ENCODE measurements around the gene MED12L.

MED12L gene

GRCh38 chr3:151178208-151178845 is 92.9 kb downstream of the MED12L start:
- no peak overlapping the region for H3K4me3 ChIP-seq (ENCODE audit: low read depth, low read length)
- TF ChIP-seq, protein P1, sequence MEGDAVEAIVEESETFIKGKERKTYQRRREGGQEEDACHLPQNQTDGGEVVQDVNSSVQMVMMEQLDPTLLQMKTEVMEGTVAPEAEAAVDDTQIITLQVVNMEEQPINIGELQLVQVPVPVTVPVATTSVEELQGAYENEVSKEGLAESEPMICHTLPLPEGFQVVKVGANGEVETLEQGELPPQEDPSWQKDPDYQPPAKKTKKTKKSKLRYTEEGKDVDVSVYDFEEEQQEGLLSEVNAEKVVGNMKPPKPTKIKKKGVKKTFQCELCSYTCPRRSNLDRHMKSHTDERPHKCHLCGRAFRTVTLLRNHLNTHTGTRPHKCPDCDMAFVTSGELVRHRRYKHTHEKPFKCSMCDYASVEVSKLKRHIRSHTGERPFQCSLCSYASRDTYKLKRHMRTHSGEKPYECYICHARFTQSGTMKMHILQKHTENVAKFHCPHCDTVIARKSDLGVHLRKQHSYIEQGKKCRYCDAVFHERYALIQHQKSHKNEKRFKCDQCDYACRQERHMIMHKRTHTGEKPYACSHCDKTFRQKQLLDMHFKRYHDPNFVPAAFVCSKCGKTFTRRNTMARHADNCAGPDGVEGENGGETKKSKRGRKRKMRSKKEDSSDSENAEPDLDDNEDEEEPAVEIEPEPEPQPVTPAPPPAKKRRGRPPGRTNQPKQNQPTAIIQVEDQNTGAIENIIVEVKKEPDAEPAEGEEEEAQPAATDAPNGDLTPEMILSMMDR (IDR thresholded peaks at IDR 0.05; ENCODE audit: borderline replicate concordance, insufficient read depth, low read depth, low read length): no peak

GRCh38 chr3:151182349-151183079 is 97.0 kb downstream of the MED12L start:
- H3K4me3 ChIP-seq (ENCODE audit: low read depth, low read length): no peak overlapping the region
- TF ChIP-seq, protein P1 (IDR thresholded peaks at IDR 0.05; ENCODE audit: borderline replicate concordance, insufficient read depth, low read depth, low read length): no peak

GRCh38 chr3:151183265-151183671 is 97.8 kb downstream of the MED12L start:
- TF ChIP-seq, protein P1 (IDR thresholded peaks at IDR 0.05; ENCODE audit: borderline replicate concordance, insufficient read depth, low read depth, low read length): no peak
- no peak overlapping the region for H3K4me3 ChIP-seq (ENCODE audit: low read depth, low read length)

GRCh38 chr3:151191095-151191494 is 105.6 kb downstream of the MED12L start:
- TF ChIP-seq, protein P1 (IDR thresholded peaks at IDR 0.05; ENCODE audit: borderline replicate concordance, insufficient read depth, low read depth, low read length): no peak
- no peak overlapping the region for H3K4me3 ChIP-seq (ENCODE audit: low read depth, low read length)

- TF ChIP-seq, protein P1 (IDR thresholded peaks at IDR 0.05; ENCODE audit: borderline replicate concordance, insufficient read depth, low read depth, low read length): no peak
Measured at GRCh38 chr3:151192545-151192944, 107.1 kb downstream of the MED12L start.

GRCh38 chr3:151195826-151196225 is 110.4 kb downstream of the MED12L start:
- TF ChIP-seq, protein P1 (IDR thresholded peaks at IDR 0.05; ENCODE audit: borderline replicate concordance, insufficient read depth, low read depth, low read length): no peak
- no peak overlapping the region for H3K4me3 ChIP-seq (ENCODE audit: low read depth, low read length)

More at GRCh38 chr3:151192545-151192944, 107.1 kb downstream of the MED12L start:
- no peak overlapping the region for H3K4me3 ChIP-seq (ENCODE audit: low read depth, low read length)

GRCh38 chr3:151196434-151196833 is 111.0 kb downstream of the MED12L start:
- H3K4me3 ChIP-seq (ENCODE audit: low read depth, low read length): no peak overlapping the region
- TF ChIP-seq, protein P1 (IDR thresholded peaks at IDR 0.05; ENCODE audit: borderline replicate concordance, insufficient read depth, low read depth, low read length): no peak
